ENCODE measurements around the gene LAMTOR3.

DNA sequence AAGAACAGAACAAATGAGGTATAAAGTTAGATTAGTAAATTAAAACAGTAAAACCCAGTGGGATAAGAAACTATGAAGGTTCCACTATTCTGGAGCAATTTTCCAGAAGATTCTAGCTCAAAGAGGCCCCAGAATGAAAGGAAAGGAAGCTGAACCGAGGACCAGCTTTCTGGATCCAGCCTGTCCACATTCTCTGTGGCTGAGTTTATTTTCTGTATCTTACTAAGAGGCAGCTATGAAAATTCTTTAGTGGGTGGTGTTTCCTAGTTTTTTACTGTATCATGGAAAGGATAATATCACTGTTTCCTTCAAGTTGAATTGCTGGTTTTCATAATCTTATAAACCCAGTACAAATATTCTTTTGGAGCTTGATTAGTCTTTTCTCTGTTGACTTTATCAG, 65.8 kb downstream of the LAMTOR3 start:
- TF ChIP-seq CTCF (conservative IDR thresholded peaks at IDR 0.05 in 1 of 2, IDR thresholded peaks at IDR 0.05 in 1 of 2; ENCODE audit: low read depth in 1 of 2, low read length in 2 of 2) = no peak
- no peak for TF ChIP-seq EZH2 (IDR thresholded peaks at IDR 0.05; ENCODE audit: low read length, missing control alignments)
